K562 (cell line): ENCODE results near the gene CLIC1. TPM values are rescaled to one million over a fixed set of nuclear protein-coding genes. Genes with fewer than 3 reads are reported as not detected.

ENCODE experiments used
- ARID2 ChIP-seq: fragments of 450-650 bp; IDR thresholded peaks from 2 replicates; pipeline ENCODE4 v1.6.1; 2017; ENCODE audit warnings: antibody characterized with exemption, mild to moderate bottlenecking
- CEBPZ ChIP-seq: fragments of 150-350 bp; IDR thresholded peaks from 2 replicates; pipeline ENCODE4 v1.6.1; 2014; ENCODE audit warnings: low read depth, mild to moderate bottlenecking, low read length, borderline replicate concordance
- GATA2 ChIP-seq: sonication (generic); formaldehyde crosslinking; IDR thresholded peaks from 2 replicates; pipeline ENCODE4 v1.4.0; 2020; ENCODE audit warnings: mild to moderate bottlenecking, missing genetic modification reagents
- HMGN3 ChIP-seq: IDR thresholded peaks from 2 replicates; pipeline ENCODE4 v1.6.1; 2011; ENCODE audit warnings: borderline replicate concordance, low read depth, mild to moderate bottlenecking, mixed read lengths, low read length; ENCODE audit not compliant: insufficient read length; ENCODE audit errors: extremely low read depth
- NUFIP1 ChIP-seq: fragments of 450-650 bp; IDR thresholded peaks from 2 replicates; pipeline ENCODE4 v1.6.1; 2018; ENCODE audit not compliant: partially characterized antibody
- POLR2AphosphoS5 ChIP-seq: IDR thresholded peaks from 2 replicates; pipeline ENCODE4 v1.6.1; 2011; ENCODE audit warnings: mild to moderate bottlenecking, low read depth, low read length, moderate library complexity; ENCODE audit not compliant: control insufficient read depth, insufficient read depth
- POLR2G ChIP-seq: fragments of 200-400 bp; formaldehyde crosslinking; IDR thresholded peaks from 2 replicates; pipeline ENCODE4 v1.6.1; 2017; ENCODE audit warnings: low read depth, mild to moderate bottlenecking, antibody characterized with exemption, low read length, moderate library complexity
- RAD21 ChIP-seq, 2 experiments: fragments of 250-450 bp in 1 of 2; fragments of 450-650 bp in 1 of 2; sonication (Bioruptor Pico) in 1 of 2; formaldehyde crosslinking in 1 of 2; IDR thresholded peaks in 1 of 2; conservative IDR thresholded peaks in 1 of 2; 2 replicates each; pipeline versions ENCODE4 v1.4.0 to v1.8.0; 2020 to 2022; ENCODE audit warnings: mild to moderate bottlenecking in 2 of 2, moderate library complexity in 1 of 2
- SMAD3 ChIP-seq: fragments of 450-650 bp; formaldehyde crosslinking; conservative IDR thresholded peaks from 2 replicates; pipeline ENCODE4 v1.4.0; 2020; ENCODE audit warnings: mild to moderate bottlenecking
- XRCC5 ChIP-seq: fragments of 200-400 bp; formaldehyde crosslinking; IDR thresholded peaks from 2 replicates; pipeline ENCODE4 v1.6.1; 2017; ENCODE audit warnings: low read depth, mild to moderate bottlenecking, low read length
- ZNF134 ChIP-seq: fragments of 250-450 bp; sonication (Bioruptor Pico); conservative IDR thresholded peaks from 2 replicates; pipeline ENCODE4 v1.4.0; 2020
- ZNF511 ChIP-seq: sonication (generic); formaldehyde crosslinking; IDR thresholded peaks from 2 replicates; pipeline ENCODE4 v1.8.0; 2022; ENCODE audit warnings: mild to moderate bottlenecking, missing genetic modification reagents
- polyA plus RNA-seq, 8 experiments: library from polyadenylated mRNA; depleted of rRNA in 4 of 8; stranded (reverse) in 5 of 8; unstranded in 3 of 8; fragments of >200 nt; fragmentation: Nextera tagmentation in 2 of 8; fragmentation: Illumina TruSeq in 1 of 8; extraction: Ambion mirVana in 2 of 8; extraction: Trizol in 1 of 8; gene quantifications; 2 replicates each; pipeline versions ENCODE4 v1.2.1 to v1.2.3, GENCODE V29; 2011 to 2014; ENCODE audit warnings: inconsistent platforms in 1 of 8, missing spikeins in 1 of 8
- total RNA-seq, 7 experiments: library from RNA; depleted of rRNA in 6 of 7; stranded (reverse); fragments of >200 nt in 6 of 7; fragmentation: Illumina TruSeq in 2 of 7; extraction: Trizol in 2 of 7; gene quantifications; 2 replicates each; pipeline versions ENCODE4 v1.2.1 to v1.2.3, GENCODE V29; 2011 to 2021; ENCODE audit warnings: low replicate concordance in 1 of 7

CLIC1 gene
- total and polyA plus RNA-seq, 9 of the 15 experiments (the other 6 are each of a cell fraction or from before 2014, with no cell fraction given) = 1,267 to 2,419 (median 1,808) TPM

DNA sequence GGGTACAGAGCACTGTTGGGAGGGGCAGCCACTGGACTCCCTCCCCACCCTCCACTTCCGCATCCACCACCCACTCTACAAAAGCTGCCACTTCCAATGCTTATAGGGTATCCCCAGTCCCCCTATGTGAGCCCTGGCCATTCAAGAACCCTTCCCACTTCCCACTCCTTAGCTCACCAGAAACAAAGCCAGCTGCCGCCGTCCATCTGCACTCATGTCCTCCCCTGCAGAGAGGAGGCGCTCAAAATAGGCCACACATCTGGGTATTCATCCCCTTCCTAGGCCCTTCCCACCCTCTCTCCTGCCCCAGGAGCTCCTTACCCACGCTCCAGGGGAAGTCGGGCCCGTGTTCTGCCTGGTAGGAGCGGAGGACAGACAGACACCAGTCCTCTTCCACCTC, 49.0 kb downstream of the CLIC1 start (continued):
- 0 out of 2 replicates have a peak, but pooled peaks have one; percentile 39 for TF ChIP-seq POLR2G
- no peak for TF ChIP-seq NUFIP1
- no peak for TF ChIP-seq GATA2 (CRISPR knock-in tag)
- TF ChIP-seq POLR2AphosphoS5 = no peak
- TF ChIP-seq CEBPZ = no peak
- no peak for TF ChIP-seq RAD21 (CRISPR knock-in tag; conservative IDR thresholded peaks at IDR 0.05 in 1 of 2, IDR thresholded peaks at IDR 0.05 in 1 of 2)
- no peak for TF ChIP-seq ZNF511
- no peak for TF ChIP-seq ZNF134
- no peak for TF ChIP-seq ARID2
- no peak for TF ChIP-seq SMAD3 (CRISPR knock-in tag)
- TF ChIP-seq HMGN3 = no peak
- no peak for TF ChIP-seq XRCC5
- TF ChIP-seq, all 486 proteins: peak for 10
